GM10266 (cell line): Measurements from ENCODE around the gene MAML1.

ENCODE experiments used
- DNase-seq: peaks from one replicate; pipeline ENCODE4 v3.0.0; 2012; ENCODE audit errors: extremely low spot score
- TF ChIP-seq, protein P1 (sequence below): IDR thresholded peaks from 2 replicates; pipeline ENCODE4 v1.5.1; 2012; ENCODE audit warnings: mild to moderate bottlenecking, low read depth; ENCODE audit not compliant: control insufficient read depth, insufficient read depth; ENCODE audit errors: missing control alignments

The MAML1 gene

DNA sequence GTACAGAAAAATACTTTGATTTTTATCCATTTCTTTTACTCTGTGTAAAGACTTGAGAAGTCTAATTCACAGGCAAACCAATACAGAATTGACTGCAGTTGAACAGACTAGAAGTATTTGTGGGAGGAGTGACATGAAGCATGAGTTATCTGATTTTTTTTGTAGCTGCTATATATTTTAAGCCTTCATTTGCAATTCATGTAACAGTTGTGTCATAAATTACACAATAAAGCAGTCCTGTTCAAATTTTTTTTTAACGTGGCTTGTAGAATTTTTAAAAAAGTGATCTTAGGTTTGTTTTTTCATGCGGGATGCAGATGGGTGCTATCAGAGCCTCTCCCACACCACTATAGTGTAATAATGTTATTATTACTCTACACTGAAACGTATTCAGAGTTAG lies 2.9 kb upstream of the MAML1 start:
- TF ChIP-seq, protein P1, sequence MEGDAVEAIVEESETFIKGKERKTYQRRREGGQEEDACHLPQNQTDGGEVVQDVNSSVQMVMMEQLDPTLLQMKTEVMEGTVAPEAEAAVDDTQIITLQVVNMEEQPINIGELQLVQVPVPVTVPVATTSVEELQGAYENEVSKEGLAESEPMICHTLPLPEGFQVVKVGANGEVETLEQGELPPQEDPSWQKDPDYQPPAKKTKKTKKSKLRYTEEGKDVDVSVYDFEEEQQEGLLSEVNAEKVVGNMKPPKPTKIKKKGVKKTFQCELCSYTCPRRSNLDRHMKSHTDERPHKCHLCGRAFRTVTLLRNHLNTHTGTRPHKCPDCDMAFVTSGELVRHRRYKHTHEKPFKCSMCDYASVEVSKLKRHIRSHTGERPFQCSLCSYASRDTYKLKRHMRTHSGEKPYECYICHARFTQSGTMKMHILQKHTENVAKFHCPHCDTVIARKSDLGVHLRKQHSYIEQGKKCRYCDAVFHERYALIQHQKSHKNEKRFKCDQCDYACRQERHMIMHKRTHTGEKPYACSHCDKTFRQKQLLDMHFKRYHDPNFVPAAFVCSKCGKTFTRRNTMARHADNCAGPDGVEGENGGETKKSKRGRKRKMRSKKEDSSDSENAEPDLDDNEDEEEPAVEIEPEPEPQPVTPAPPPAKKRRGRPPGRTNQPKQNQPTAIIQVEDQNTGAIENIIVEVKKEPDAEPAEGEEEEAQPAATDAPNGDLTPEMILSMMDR: no peak
- no peak for DNase-seq

DNA sequence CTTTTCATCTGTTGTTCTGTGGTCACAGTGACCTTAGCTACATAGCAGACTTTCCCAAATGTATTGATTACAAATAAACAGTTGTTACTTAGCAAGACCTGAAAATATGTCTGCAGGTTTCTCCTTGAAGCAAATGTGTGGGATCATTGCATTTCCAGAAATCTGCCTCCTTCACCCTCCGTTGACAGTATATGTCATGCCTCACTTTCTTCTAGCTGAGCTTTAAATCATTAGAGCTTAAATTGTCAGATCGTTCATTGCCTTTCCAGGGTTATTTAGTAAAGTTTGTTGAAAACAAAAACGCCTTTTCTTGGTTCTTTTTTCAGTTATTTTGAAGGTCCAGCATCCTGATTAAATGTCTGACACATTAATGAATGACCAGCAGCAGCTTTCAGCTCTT lies 2.3 kb upstream of the MAML1 start:
- DNase-seq: no peak

DNA sequence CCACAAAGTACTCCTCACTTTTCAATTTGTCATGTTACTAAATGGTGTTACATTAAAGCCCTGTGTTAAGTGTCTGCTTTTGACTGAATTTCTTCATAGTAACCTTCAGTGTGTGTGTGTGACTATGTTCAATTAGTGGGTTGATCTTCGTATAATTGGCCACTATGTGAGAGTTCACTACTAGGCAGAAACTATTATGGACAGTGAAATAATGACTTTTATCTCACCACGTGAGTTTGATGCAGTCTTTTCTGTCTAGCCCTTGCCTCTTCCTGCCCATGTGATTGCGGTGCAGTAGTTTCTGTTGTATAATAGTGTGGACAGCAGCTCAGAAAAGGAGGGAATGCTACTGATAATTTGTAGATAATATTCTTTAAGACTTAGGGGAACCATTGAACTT lies 1.8 kb upstream of the MAML1 start:
- no peak for DNase-seq
- TF ChIP-seq, protein P1: no peak

More for the DNA sequence above, 2.3 kb upstream of the MAML1 start:
- TF ChIP-seq, protein P1: no peak

DNA sequence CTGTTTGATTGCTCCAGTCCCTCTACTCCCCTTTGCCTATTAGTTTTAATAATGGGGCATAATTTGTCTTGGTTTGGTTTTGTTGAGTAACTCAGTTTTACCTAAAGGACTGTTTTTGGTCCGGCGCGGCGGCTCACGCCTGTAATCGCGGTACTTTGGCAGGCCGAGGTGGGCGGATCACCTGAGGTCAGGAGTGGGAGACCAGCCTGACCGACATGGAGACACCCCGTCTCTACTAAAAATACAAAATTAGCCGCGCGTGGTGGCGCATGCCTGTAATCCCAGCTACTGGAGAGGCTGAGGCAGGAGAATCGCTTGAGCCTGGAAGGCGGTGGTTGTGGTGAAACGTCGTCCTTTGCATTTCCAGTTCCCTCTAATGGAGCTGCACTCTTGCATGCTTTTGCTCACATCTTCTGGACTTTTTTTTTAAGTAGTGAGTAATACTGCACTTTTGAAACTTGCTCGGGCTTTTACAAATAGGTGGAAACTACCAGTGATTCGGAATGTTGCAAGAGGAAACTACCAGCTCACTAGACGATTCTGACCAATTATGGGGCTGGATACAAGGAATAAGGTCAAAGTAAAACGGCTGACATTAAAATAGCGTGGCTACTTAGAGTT lies 721 bp upstream of the MAML1 start:
- DNase-seq: peak; percentile 50
- TF ChIP-seq, protein P1: no peak

DNA sequence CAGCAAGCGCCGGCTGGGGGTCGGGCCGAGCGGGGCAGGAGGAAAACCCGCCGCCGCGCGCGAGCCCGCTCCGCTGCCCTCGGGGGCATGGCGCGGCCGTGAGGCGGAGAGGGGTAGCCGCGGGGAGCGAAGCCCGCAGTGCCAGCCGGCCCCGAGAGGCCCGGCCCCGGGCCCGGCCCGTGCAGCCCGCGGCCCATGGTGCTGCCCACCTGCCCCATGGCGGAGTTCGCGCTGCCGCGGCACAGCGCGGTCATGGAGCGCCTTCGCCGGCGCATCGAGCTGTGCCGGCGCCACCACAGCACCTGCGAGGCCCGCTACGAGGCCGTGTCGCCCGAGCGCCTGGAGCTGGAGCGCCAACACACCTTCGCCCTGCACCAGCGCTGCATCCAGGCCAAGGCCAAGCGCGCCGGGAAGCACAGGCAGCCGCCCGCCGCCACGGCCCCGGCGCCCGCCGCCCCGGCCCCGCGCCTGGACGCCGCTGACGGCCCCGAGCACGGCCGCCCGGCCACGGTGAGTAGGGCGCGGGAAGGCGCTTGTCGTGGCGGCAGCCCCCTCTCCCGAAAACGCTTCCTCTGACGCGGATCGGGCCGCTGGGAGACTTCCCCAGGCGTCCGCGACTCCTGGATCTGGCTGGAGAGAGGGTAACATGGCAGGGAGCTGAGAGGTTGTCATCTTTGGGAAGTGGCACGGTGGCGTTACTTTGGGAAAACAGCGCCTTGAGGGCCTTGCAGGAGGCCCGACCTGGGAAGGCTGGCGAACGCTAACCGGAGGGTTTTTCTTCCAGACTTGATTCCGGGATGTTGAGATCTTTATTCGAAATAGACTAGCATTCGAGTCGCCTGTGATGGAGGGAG lies 523 bp downstream of the MAML1 start:
- TF ChIP-seq, protein P1: no peak
- peak; percentile 56 for DNase-seq

DNA sequence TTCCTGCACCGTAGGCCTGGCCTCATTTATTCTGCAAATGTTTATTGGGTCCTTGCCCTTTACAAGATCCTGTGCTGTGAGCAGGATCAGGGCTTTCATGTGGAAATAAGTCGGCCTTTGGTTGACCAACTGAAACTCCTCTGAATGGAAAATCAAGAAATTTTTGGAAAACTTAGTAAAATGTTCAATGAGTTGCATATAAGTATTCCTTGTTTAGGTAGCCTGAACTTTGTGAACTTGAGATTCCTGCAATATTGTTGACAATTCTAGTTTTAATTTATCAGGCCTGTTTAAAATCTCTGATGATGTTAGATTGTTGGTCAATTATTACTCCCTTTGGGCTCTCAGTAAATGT lies 1.1 kb downstream of the MAML1 start:
- TF ChIP-seq, protein P1: no peak
- no peak for DNase-seq
